ENCODE data around the gene FCHSD1.
A peak's percentile ranks its signal among the peaks of the same experiment; 100 is the strongest.

The FCHSD1 gene

GRCh38 chr5:141635646-141636045, 15.6 kb downstream of the FCHSD1 start:
- H3K4me3 ChIP-seq (ENCODE audit: low read depth, low read length): peak overlapping the region; percentile 98
- TF ChIP-seq CTCF (IDR thresholded peaks at IDR 0.05; ENCODE audit: low read depth, low read length, missing control alignments): no peak
- no peak for DNase-seq (ENCODE audit: low read depth)
- in situ Hi-C loops (cut with HindIII; ENCODE audit: low sequenced_read_pairs): no loop called here

- DNase-seq (ENCODE audit: low read depth): no peak
- in situ Hi-C loops (cut with HindIII; ENCODE audit: low sequenced_read_pairs): no loop called here
- H3K4me3 ChIP-seq (ENCODE audit: low read depth, low read length): no peak overlapping the region
- no peak for TF ChIP-seq CTCF (IDR thresholded peaks at IDR 0.05; ENCODE audit: low read depth, low read length, missing control alignments)
These were observed 16.5 kb downstream of the FCHSD1 start for GRCh38 chr5:141634720-141635119.

GRCh38 chr5:141633871-141634561, 17.2 kb downstream of the FCHSD1 start:
- H3K4me3 ChIP-seq (ENCODE audit: low read depth, low read length): no peak overlapping the region
- no peak for TF ChIP-seq CTCF (IDR thresholded peaks at IDR 0.05; ENCODE audit: low read depth, low read length, missing control alignments)
- in situ Hi-C loops (cut with HindIII; ENCODE audit: low sequenced_read_pairs): no loop called here
- DNase-seq (ENCODE audit: low read depth): no peak

GRCh38 chr5:141632650-141633049, 18.6 kb downstream of the FCHSD1 start:
- H3K4me3 ChIP-seq (ENCODE audit: low read depth, low read length): no peak overlapping the region
- no peak for TF ChIP-seq CTCF (IDR thresholded peaks at IDR 0.05; ENCODE audit: low read depth, low read length, missing control alignments)
- in situ Hi-C loops (cut with HindIII; ENCODE audit: low sequenced_read_pairs): no loop called here
- DNase-seq (ENCODE audit: low read depth): no peak

GRCh38 chr5:141630570-141631140, 20.6 kb downstream of the FCHSD1 start:
- no peak for DNase-seq (ENCODE audit: low read depth)
- H3K4me3 ChIP-seq (ENCODE audit: low read depth, low read length): no peak overlapping the region
- TF ChIP-seq CTCF (IDR thresholded peaks at IDR 0.05; ENCODE audit: low read depth, low read length, missing control alignments): no peak
- in situ Hi-C loops (cut with HindIII; ENCODE audit: low sequenced_read_pairs): no loop called here

- no peak for TF ChIP-seq CTCF (IDR thresholded peaks at IDR 0.05; ENCODE audit: low read depth, low read length, missing control alignments)
- no peak overlapping the region for H3K4me3 ChIP-seq (ENCODE audit: low read depth, low read length)
- in situ Hi-C loops (cut with HindIII; ENCODE audit: low sequenced_read_pairs): no loop called here
- DNase-seq (ENCODE audit: low read depth): no peak
These were observed 22.9 kb downstream of the FCHSD1 start for GRCh38 chr5:141628175-141628788.
